Fibroblast of lung (primary cell): Measurements from ENCODE around the gene TBATA.

Source experiments
- CTCF ChIP-seq, 2 donors: IDR thresholded peaks in 1 of 2; conservative IDR thresholded peaks in 1 of 2; 1 replicate in 1 of 2; 2 replicates in 1 of 2; pipeline ENCODE4 v1.5.1; 2011 to 2012; ENCODE audit warnings: low read length in 2 of 2, control low read depth in 1 of 2, inconsistent platforms in 1 of 2, low read depth in 1 of 2, mild to moderate bottlenecking in 1 of 2
- EZH2 ChIP-seq: IDR thresholded peaks from 2 replicates; pipeline ENCODE4 v1.5.1; 2012; ENCODE audit warnings: low read length, control low read depth, mild to moderate bottlenecking; ENCODE audit errors: missing control alignments

GRCh38 chr10:70810967-70811366 lies 25.8 kb upstream of the TBATA start:
- TF ChIP-seq CTCF (conservative IDR thresholded peaks at IDR 0.05 in 1 of 2, IDR thresholded peaks at IDR 0.05 in 1 of 2; ENCODE audit: low read depth in 1 of 2, low read length in 2 of 2) (no peak), EZH2 (no peak)
